ENCODE data around the gene IMMP2L.

The IMMP2L gene

GRCh38 chr7:111384065-111384891 is 178.0 kb downstream of the IMMP2L start:
- TF ChIP-seq JUND (IDR thresholded peaks at IDR 0.05; ENCODE audit: low read depth): no peak
- DNase-seq (ENCODE audit: low read depth in 1 of 2, low spot score in 1 of 2): no peak
- in situ Hi-C loops (cut with HindIII; ENCODE audit: low pct_unique_long_range_greater_than_20kb, low sequenced_read_pairs): no loop called here

GRCh38 chr7:111383133-111383532 is 179.2 kb downstream of the IMMP2L start:
- in situ Hi-C loops (cut with HindIII; ENCODE audit: low pct_unique_long_range_greater_than_20kb, low sequenced_read_pairs): no loop called here
- no peak for TF ChIP-seq JUND (IDR thresholded peaks at IDR 0.05; ENCODE audit: low read depth)
- no peak for DNase-seq (ENCODE audit: low read depth in 1 of 2, low spot score in 1 of 2)

GRCh38 chr7:111381590-111381989 is 180.7 kb downstream of the IMMP2L start:
- in situ Hi-C loops (cut with HindIII; ENCODE audit: low pct_unique_long_range_greater_than_20kb, low sequenced_read_pairs): no loop called here
- no peak for TF ChIP-seq JUND (IDR thresholded peaks at IDR 0.05; ENCODE audit: low read depth)
- no peak for DNase-seq (ENCODE audit: low read depth in 1 of 2, low spot score in 1 of 2)

- in situ Hi-C loops (cut with HindIII; ENCODE audit: low pct_unique_long_range_greater_than_20kb, low sequenced_read_pairs): no loop called here
- TF ChIP-seq JUND (IDR thresholded peaks at IDR 0.05; ENCODE audit: low read depth): no peak
- no peak for DNase-seq (ENCODE audit: low read depth in 1 of 2, low spot score in 1 of 2)
These were observed 181.3 kb downstream of the IMMP2L start for GRCh38 chr7:111380945-111381344.

- in situ Hi-C loops (cut with HindIII; ENCODE audit: low pct_unique_long_range_greater_than_20kb, low sequenced_read_pairs): no loop called here
- TF ChIP-seq JUND (IDR thresholded peaks at IDR 0.05; ENCODE audit: low read depth): no peak
- no peak for DNase-seq (ENCODE audit: low read depth in 1 of 2, low spot score in 1 of 2)
These were observed 188.3 kb downstream of the IMMP2L start for GRCh38 chr7:111374027-111374426.

- no peak for TF ChIP-seq JUND (IDR thresholded peaks at IDR 0.05; ENCODE audit: low read depth)
- DNase-seq (ENCODE audit: low read depth in 1 of 2, low spot score in 1 of 2): no peak
- in situ Hi-C loops (cut with HindIII; ENCODE audit: low pct_unique_long_range_greater_than_20kb, low sequenced_read_pairs): no loop called here
These were observed 190.9 kb downstream of the IMMP2L start for GRCh38 chr7:111371437-111371836.

- no peak for DNase-seq (ENCODE audit: low read depth in 1 of 2, low spot score in 1 of 2)
- in situ Hi-C loops (cut with HindIII; ENCODE audit: low pct_unique_long_range_greater_than_20kb, low sequenced_read_pairs): no loop called here
- no peak for TF ChIP-seq JUND (IDR thresholded peaks at IDR 0.05; ENCODE audit: low read depth)
These were observed 192.3 kb downstream of the IMMP2L start for GRCh38 chr7:111370002-111370401.

- in situ Hi-C loops (cut with HindIII; ENCODE audit: low pct_unique_long_range_greater_than_20kb, low sequenced_read_pairs): no loop called here
- DNase-seq (ENCODE audit: low read depth in 1 of 2, low spot score in 1 of 2): no peak
- TF ChIP-seq JUND (IDR thresholded peaks at IDR 0.05; ENCODE audit: low read depth): no peak
These were observed 193.8 kb downstream of the IMMP2L start for GRCh38 chr7:111368381-111369065.

- TF ChIP-seq JUND (IDR thresholded peaks at IDR 0.05; ENCODE audit: low read depth): no peak
- DNase-seq (ENCODE audit: low read depth in 1 of 2, low spot score in 1 of 2): no peak
- in situ Hi-C loops (cut with HindIII; ENCODE audit: low pct_unique_long_range_greater_than_20kb, low sequenced_read_pairs): no loop called here
These were observed 197.9 kb downstream of the IMMP2L start for GRCh38 chr7:111364413-111364812.

- in situ Hi-C loops (cut with HindIII; ENCODE audit: low pct_unique_long_range_greater_than_20kb, low sequenced_read_pairs): no loop called here
- DNase-seq (ENCODE audit: low read depth in 1 of 2, low spot score in 1 of 2): no peak
- TF ChIP-seq JUND (IDR thresholded peaks at IDR 0.05; ENCODE audit: low read depth): no peak
These were observed 199.2 kb downstream of the IMMP2L start for GRCh38 chr7:111363099-111363498.

GRCh38 chr7:111362506-111363054 is 199.7 kb downstream of the IMMP2L start:
- DNase-seq (ENCODE audit: low read depth in 1 of 2, low spot score in 1 of 2): no peak
- in situ Hi-C loops (cut with HindIII; ENCODE audit: low pct_unique_long_range_greater_than_20kb, low sequenced_read_pairs): no loop called here
- no peak for TF ChIP-seq JUND (IDR thresholded peaks at IDR 0.05; ENCODE audit: low read depth)

GRCh38 chr7:111358915-111359314 is 203.4 kb downstream of the IMMP2L start:
- no peak for DNase-seq (ENCODE audit: low read depth in 1 of 2, low spot score in 1 of 2)
- no peak for TF ChIP-seq JUND (IDR thresholded peaks at IDR 0.05; ENCODE audit: low read depth)
- in situ Hi-C loops (cut with HindIII; ENCODE audit: low pct_unique_long_range_greater_than_20kb, low sequenced_read_pairs): no loop called here

GRCh38 chr7:111357691-111358090 is 204.6 kb downstream of the IMMP2L start:
- DNase-seq (ENCODE audit: low read depth in 1 of 2, low spot score in 1 of 2): peak in 1 of 2 experiments; percentile 7
- in situ Hi-C loops (cut with HindIII; ENCODE audit: low pct_unique_long_range_greater_than_20kb, low sequenced_read_pairs): no loop called here
- TF ChIP-seq JUND (IDR thresholded peaks at IDR 0.05; ENCODE audit: low read depth): no peak
